ENCODE measurements around the gene MTCH2.

MTCH2 gene

DNA sequence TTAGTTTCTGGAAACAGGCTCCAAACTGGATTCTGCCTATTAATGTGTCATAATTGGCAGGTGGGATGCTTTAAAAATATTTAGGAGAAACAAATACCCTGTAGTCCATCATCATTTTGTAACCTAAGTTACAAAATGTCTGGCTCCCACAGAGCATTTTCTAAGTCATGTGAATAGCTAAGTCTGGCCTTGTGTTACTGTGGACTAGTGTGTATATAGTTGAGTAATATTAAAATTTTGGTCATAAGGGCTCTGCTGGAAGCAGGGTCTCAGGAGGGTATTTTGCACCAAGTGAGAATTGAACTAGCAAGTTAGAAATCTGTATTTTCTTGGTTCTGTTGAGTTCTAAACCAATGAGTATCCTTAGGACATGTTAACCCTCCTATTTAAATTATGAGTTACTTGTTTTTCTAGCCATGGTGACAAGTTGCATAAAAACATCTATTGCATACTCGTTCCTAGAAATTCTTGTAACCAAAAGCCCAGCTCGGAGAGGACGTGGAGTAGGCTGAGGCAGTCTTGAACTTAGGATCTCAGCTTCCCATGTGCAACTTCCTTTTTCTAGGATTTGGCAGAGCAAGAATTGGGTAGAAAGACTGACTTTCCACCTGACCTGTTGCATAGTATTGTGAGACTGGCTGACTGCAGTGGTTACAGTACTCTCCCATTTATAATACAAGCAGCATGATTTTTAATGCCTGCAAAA is 71.6 kb downstream of the MTCH2 start:
- no peak overlapping the region for H3K27ac ChIP-seq
- TF ChIP-seq, protein P1, sequence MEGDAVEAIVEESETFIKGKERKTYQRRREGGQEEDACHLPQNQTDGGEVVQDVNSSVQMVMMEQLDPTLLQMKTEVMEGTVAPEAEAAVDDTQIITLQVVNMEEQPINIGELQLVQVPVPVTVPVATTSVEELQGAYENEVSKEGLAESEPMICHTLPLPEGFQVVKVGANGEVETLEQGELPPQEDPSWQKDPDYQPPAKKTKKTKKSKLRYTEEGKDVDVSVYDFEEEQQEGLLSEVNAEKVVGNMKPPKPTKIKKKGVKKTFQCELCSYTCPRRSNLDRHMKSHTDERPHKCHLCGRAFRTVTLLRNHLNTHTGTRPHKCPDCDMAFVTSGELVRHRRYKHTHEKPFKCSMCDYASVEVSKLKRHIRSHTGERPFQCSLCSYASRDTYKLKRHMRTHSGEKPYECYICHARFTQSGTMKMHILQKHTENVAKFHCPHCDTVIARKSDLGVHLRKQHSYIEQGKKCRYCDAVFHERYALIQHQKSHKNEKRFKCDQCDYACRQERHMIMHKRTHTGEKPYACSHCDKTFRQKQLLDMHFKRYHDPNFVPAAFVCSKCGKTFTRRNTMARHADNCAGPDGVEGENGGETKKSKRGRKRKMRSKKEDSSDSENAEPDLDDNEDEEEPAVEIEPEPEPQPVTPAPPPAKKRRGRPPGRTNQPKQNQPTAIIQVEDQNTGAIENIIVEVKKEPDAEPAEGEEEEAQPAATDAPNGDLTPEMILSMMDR (conservative IDR thresholded peaks at IDR 0.05), result no peak

DNA sequence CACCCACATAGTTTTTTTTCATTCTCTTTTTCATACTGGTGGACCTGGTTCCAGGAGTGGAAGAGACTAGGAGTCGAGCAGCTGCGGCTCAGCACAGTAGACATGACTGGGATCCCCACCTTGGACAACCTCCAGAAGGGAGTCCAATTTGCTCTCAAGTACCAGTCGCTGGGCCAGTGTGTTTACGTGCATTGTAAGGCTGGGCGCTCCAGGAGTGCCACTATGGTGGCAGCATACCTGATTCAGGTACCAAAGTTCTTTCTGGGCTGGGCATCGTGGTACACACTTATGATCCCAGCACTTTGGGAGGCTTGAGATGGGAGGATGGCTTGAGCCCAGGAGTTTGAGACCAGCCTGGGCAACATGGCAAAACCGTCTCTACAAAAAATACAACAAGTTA is 72.7 kb downstream of the MTCH2 start:
- H3K27ac ChIP-seq, result no peak overlapping the region
- TF ChIP-seq, protein P1 (conservative IDR thresholded peaks at IDR 0.05), result no peak

All from VCaP (cell line).